Fibroblast of gingiva (primary cell): ENCODE data around the gene DCLK3.

Experiments used
- DNase-seq: peaks from one replicate; pipeline ENCODE4 v3.0.0-alpha.2; 2011; ENCODE audit warnings: low read depth

Gene DCLK3, protein sequence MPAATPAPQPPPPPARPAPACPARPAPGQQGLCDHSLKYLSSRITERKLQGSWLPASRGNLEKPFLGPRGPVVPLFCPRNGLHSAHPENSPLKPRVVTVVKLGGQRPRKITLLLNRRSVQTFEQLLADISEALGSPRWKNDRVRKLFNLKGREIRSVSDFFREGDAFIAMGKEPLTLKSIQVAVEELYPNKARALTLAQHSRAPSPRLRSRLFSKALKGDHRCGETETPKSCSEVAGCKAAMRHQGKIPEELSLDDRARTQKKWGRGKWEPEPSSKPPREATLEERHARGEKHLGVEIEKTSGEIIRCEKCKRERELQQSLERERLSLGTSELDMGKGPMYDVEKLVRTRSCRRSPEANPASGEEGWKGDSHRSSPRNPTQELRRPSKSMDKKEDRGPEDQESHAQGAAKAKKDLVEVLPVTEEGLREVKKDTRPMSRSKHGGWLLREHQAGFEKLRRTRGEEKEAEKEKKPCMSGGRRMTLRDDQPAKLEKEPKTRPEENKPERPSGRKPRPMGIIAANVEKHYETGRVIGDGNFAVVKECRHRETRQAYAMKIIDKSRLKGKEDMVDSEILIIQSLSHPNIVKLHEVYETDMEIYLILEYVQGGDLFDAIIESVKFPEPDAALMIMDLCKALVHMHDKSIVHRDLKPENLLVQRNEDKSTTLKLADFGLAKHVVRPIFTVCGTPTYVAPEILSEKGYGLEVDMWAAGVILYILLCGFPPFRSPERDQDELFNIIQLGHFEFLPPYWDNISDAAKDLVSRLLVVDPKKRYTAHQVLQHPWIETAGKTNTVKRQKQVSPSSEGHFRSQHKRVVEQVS

DNA sequence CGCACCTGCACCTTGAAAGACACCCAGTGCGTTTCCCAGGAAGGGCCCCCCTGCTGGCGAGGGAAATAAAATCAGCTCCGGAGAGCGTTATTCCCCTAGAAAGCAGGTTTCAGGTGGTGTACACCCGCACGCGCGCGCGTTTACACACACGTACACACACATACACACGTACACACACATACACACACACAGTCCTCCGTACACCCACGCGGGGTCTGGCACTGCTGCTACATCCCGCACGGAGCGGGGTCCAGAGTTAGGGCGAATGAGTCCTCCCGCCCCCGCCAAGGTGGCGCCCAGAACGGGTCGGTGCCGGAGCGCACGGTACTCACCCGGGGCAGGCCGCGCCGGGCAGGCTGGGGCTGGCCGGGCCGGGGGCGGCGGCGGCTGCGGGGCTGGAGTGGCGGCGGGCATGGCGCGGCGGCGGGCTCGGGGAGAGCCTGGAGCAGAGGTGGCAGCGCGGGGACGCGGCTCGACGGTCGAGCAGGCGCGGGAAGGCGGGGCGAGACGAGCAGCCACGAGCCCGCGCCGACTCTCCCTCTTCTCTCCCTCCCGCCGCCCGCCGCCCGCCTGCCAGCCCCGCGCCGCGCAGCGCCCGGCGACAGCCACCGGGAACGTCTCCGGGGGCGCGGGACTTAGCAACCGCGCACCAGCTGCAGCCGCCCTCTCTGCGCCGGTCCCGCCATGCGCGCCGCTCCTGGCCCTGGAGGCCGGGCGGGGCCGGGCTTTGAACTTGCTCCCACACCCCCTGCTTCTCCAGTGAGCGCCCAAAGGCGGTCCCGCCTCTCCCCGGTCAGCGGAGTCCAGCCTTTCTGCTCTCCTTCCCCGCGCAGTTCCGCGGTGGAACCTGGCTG lies at the start of gene DCLK3:
Gene DCLK3 (minus strand): TSS at position 704 of the 854 bp plus-strand sequence. CDS start 290 bp downstream, at position 414.
- DNase-seq = no peak

DNA sequence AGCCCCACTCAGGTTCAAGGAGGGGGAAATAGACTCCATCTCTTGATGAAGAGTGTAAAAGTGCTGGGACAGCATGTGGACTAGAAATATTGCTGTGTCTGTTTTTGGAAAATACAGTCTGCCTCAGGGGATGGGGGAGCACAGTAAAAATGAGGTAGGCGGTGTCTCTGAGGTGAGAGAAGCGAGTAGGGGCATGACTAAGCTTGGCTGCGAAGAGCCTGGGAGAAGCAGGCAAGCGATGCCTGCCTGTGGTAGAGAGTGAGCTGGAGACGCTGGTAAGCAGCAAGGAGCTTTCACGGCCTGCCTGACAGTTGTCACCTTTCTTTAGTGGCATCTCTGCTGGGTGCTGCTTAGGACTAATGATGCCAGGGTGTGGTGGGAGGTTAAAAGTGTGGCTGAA lies 49.0 kb upstream of the DCLK3 start:
- no peak for DNase-seq

DNA sequence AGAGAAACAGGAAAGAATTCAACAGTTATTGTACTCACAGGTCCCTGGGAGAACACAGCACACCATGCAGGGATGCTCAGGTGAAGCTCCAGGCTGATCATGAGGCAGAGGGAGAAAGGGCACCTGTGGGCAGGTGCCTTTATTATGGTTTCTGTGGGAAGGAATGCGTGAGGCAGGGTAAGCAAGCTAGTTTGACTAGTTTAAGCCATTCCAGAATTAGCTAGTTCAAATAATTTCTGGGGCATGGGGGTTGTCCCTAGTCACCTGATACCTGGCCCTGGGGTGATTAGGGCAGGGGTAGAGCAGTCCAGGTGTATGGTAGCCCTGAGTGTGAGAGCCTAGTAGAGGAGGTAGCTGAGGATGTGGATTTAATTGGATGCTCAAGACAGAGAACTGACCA lies 47.9 kb upstream of the DCLK3 start:
- DNase-seq = no peak

GRCh38 chr3:36811768-36812167 lies 47.4 kb upstream of the DCLK3 start:
- DNase-seq = no peak

- DNase-seq = no peak
Observed at GRCh38 chr3:36804295-36805055, 40.1 kb upstream of the DCLK3 start.

- no peak for DNase-seq
Observed at GRCh38 chr3:36803091-36803791, 38.9 kb upstream of the DCLK3 start.

- DNase-seq = no peak
Observed at GRCh38 chr3:36800533-36801116, 36.3 kb upstream of the DCLK3 start.

DNA sequence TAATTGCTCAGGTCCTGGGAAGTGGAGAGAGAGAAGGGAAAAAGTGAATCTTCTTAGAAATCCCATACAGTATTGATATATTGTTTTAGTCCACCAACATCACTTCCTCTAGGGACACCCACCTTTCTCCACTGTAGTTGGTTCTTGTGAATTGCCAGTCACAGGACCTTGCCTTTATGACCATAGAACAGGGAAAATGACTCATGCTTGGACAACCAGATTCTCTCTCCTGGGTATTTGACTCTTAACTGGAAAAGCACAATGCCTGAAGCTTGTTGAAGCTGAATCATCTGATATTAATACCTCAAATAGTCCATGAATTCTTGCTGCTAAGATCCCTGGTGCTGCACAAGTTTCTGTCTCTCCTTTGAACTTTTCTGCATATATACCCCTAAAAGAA lies 32.5 kb upstream of the DCLK3 start:
- DNase-seq = no peak

DNA sequence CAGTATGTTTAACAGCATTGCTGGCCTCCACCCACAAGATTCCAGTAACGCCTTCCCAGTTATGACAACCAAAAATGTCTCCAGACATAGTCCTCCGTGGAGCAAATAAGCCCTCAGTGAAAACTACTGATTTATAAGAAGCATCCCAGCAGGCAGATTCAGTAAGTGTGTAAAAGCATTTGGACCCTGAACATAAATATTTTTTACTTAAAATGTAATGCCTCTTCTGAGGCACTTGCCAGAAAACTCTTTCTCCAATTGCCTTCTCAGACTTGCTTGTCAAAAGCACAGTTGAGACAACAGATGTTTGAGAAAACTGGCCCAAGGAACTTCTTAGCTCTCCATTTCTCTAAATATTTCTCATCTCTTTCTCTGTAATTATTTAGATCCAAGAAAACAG lies 31.8 kb upstream of the DCLK3 start:
- DNase-seq = no peak

DNA sequence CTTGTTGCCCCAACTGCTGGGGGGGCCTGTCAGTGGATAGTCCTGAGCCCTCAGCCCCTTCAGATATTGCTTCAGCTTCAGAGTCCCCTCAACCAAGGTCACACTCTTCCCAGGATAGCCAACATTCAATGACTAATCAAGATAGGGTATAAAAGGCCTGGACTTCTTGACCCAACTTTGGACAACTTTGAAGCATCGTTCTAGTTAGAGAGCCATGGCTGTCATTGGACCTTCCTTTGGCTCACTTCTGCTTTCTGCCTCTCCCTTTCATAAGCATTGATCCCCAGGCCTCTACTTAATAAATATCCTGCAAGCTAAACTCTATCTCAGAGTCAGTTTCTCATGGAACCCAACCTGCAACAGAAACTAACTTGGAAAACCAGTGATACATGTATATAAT lies 31.3 kb upstream of the DCLK3 start:
- DNase-seq = no peak

GRCh38 chr3:36792342-36792741 lies 28.0 kb upstream of the DCLK3 start:
- no peak for DNase-seq

- DNase-seq = no peak
Observed at GRCh38 chr3:36790765-36791164, 26.4 kb upstream of the DCLK3 start.

DNA sequence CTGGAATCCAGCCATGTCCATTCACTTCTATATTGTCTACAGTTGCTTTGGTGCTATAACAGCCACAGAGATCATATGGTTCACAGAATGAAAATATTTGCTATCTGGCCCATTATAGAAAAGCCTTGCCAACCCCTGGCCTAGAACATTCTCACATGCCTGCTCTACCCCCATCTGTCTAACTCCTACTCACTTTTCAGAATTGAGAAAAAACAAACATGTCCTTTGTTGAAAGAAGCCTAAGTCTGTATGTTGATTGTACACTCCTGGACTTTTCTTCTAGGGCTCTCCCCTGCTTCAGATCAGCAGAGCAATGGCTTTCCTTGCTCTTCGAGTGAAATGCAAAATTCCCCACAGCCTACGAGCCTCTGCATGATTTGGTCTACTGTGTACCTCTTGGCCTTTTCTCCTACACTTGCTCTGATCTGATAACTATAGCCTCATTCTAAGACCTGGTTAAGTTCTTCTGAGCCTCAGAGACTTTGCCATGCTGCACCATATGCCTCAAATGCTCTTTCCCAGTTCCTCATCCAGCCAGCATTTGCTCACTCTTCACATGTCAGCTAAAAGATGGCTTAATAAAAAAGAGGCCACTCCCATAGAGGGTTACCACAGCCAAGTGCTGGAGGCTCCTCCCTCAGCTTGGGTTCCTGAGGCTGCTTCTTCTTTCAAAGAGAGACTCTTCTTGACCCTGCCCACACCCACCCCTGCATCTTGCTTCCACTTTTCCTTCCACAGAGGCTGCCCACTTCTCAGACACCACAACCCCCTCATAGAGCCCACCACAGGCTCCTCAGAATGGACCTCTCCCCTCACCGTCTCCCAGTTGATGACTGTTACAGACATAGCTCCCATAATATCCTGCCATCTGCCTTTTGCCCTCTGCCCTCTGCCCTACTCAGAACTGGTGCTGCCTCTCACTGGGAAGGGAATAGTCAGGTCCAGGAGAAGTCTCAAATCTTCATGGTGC lies 22.9 kb upstream of the DCLK3 start:
- no peak for DNase-seq

DNA sequence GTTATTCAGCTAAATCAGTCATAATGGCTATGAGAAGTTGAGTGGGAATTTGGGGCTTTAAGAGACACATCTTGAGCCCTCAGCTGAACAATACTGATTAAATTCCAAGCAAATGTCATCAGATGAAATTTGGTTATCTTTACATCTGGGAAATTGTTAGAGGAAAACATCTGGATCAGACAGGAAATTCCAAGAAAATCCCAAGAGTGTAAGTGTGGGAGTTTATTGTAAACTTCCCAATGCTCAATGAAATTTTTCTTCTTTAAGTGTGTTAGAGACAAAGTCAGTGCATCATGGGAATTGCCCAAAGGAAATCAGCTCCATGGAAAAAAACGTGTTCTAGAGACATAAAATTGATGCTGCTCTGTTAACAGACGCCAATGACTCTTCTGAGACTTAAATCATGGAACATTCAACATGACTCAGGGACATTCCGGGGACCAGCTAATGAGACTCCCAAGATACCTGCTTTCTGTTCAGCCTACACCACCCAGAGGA lies 19.8 kb upstream of the DCLK3 start:
- no peak for DNase-seq

DNA sequence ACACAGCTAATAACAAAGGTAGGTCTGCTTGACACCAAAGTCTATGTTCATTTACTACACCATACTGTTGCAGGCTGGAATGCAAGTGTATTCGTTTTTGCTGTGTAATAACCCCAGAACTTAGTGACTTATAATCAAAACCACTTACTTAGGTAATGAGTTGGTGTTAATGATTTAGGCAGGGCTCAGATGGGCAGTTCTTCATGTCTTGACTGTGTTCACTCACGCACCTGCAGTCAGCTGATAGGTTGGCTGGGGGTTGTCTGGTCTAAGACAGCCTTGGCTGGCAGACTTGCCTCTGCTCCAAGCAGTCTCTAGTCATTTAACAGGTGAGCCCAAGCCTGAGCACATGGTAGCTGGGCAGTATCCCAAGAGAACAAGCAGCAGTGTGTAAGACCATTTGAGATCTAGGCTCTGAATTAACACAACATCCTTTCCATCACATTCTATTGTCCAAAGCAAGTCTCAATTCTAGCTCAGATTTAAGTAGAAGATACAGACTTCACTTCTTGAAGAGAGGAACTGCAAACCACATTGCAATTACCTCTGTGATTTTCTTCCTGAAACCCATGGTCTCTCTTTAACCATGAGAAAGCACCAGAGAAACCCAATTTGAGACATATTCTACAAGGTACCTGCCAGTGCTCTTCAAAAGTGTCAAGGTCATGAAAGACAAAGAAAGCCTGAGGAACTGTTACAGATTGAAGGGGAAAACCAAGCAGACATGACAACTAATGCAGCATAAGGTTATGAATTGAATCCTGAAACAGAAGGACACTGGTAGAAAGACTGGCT lies 13.3 kb upstream of the DCLK3 start:
- DNase-seq = no peak

GRCh38 chr3:36776436-36776835 lies 12.1 kb upstream of the DCLK3 start:
- no peak for DNase-seq

GRCh38 chr3:36774052-36774451 lies 9.7 kb upstream of the DCLK3 start:
- DNase-seq = peak; percentile 26

- no peak for DNase-seq
Observed at GRCh38 chr3:36771931-36772330, 7.6 kb upstream of the DCLK3 start.
